Spleen (tissue), 11 donors: ENCODE data around the gene CABLES1. TPM values are rescaled to one million over a fixed set of nuclear protein-coding genes. Genes with fewer than 3 reads are reported as not detected.

Experiments used
- DNase-seq: peaks from one replicate; pipeline ENCODE4 v3.0.0-alpha.2; 2020
- H3K27ac ChIP-seq, 8 donors: fragments of 200-600 bp; sonication (generic) in 7 of 8; 1 replicate in 4 of 8; 2 replicates in 4 of 8; pipeline versions ENCODE4 v1.5.0 to v1.8.0; 2016 to 2021; ENCODE audit warnings: inconsistent platforms in 4 of 8, mild to moderate bottlenecking in 4 of 8, moderate library complexity in 1 of 8
- H3K27me3 ChIP-seq, 7 donors: fragments of 200-600 bp; sonication (generic) in 6 of 7; replicated peaks in 1 of 7; 1 replicate in 4 of 7; 2 replicates in 3 of 7; pipeline versions ENCODE4 v1.5.0 to v1.8.0; 2016 to 2021; ENCODE audit warnings: inconsistent platforms in 3 of 7, mild to moderate bottlenecking in 1 of 7
- H3K36me3 ChIP-seq, 6 donors: fragments of 200-600 bp; sonication (generic) in 5 of 6; 1 replicate in 4 of 6; 2 replicates in 2 of 6; pipeline versions ENCODE4 v1.5.0 to v1.8.0; 2016 to 2021; ENCODE audit warnings: inconsistent platforms in 2 of 6
- H3K4me1 ChIP-seq, 6 donors: fragments of 200-600 bp; sonication (generic) in 5 of 6; 1 replicate in 3 of 6; 2 replicates in 3 of 6; pipeline versions ENCODE4 v1.5.0 to v1.8.0; 2016 to 2021; ENCODE audit warnings: inconsistent platforms in 3 of 6
- H3K4me3 ChIP-seq, 8 donors: fragments of 200-600 bp; sonication (generic) in 7 of 8; 1 replicate in 4 of 8; 2 replicates in 4 of 8; pipeline versions ENCODE4 v1.5.0 to v1.8.0; 2016 to 2021; ENCODE audit warnings: inconsistent platforms in 4 of 8, mild to moderate bottlenecking in 4 of 8, moderate library complexity in 2 of 8
- H3K9me3 ChIP-seq, 8 donors: fragments of 200-600 bp; sonication (generic) in 7 of 8; 1 replicate in 4 of 8; 2 replicates in 4 of 8; pipeline versions ENCODE4 v1.5.0 to v1.8.0; 2016 to 2021; ENCODE audit warnings: inconsistent platforms in 4 of 8
- CTCF ChIP-seq, 11 experiments: fragments of 200-600 bp in 7 of 11; fragments of 450-650 bp in 4 of 11; sonication (generic) in 4 of 11; IDR thresholded peaks in 8 of 11; conservative IDR thresholded peaks in 3 of 11; 1 replicate in 7 of 11; 2 replicates in 4 of 11; pipeline versions ENCODE4 v1.4.0 to v1.8.0; 2016 to 2021; ENCODE audit warnings: antibody characterized with exemption in 11 of 11, inconsistent platforms in 4 of 11, mild to moderate bottlenecking in 1 of 11
- POLR2A ChIP-seq, 3 donors: fragments of 450-650 bp; IDR thresholded peaks; one replicate each; pipeline ENCODE4 v1.5.1; 2017; ENCODE audit warnings: antibody characterized with exemption in 3 of 3, mild to moderate bottlenecking in 1 of 3
- POLR2AphosphoS5 ChIP-seq, 3 donors: sonication (generic); formaldehyde crosslinking; IDR thresholded peaks; one replicate each; pipeline ENCODE4 v1.5.1; 2017; ENCODE audit warnings: antibody characterized with exemption in 3 of 3
- WGBS, 5 donors: extraction: QIAGEN DNeasy Blood & Tissue Kit in 3 of 5; methylation state at CpG; one replicate each; pipeline versions ENCODE4 v1.1.5 to v1.1.7; 2013 to 2018; 5-methylcytosine and 5-hydroxymethylcytosine counted together
- intact Hi-C: fragments of 100-400 bp; cut with DNase I; formaldehyde crosslinking; loops from one replicate; pipeline ENCODE4 v1.15.0; 2023; ENCODE audit warnings: low total_unique reads
- polyA plus RNA-seq, 3 donors: library from polyadenylated mRNA; stranded (reverse); fragments of 200-250 nt; gene quantifications; one replicate each; pipeline ENCODE4 v1.2.1, GENCODE V29; 2013
- total RNA-seq, 7 donors: library from RNA; depleted of rRNA in 3 of 7; stranded (reverse); fragments of >200 nt in 3 of 7; fragmentation: NEBNext Ultra II Directional in 4 of 7; extraction: Animal tissue kit (Norgen Biotek cat#: 25700) in 4 of 7; gene quantifications; one replicate each; pipeline versions ENCODE4 v1.1.0 to v1.2.1, GENCODE V29; 2016 to 2021
- donor health status: healthy with polysubstance abuse.
- donor health status: DM: no; HTN: no; CAD: no; lungs with moderate emphysema.
- donor health status: DM: no; HTN: no; CAD: no.
- donor health status: Bipolar disorder and iron deficiency.
- donor health status: healthy.
- donor health status: DM: no; HTN: no; CAD: no.
- donor health status: DM: yes; HTN: yes; CAD: no.

Gene CABLES1
- total and polyA plus RNA-seq, 10 donors, result 1.7 to 18.7 (median 6.0) TPM

- 85 to 97% (median 91%) methylated on average over 5 of the region's 5 CpGs for WGBS, 5 donors
- H3K27me3 ChIP-seq, result no peaks in the 10 kb centered on the region
- H3K36me3 ChIP-seq, result peaks cover 0 to 10% (median 0%) of the 10 kb centered on the region in 6 donors
- TF ChIP-seq POLR2A (IDR thresholded peaks at IDR 0.05) (no peak), POLR2AphosphoS5 (IDR thresholded peaks at IDR 0.05) (no peak), CTCF (IDR thresholded peaks at IDR 0.05 in 8 of 11, conservative IDR thresholded peaks at IDR 0.05 in 3 of 11) (no peak)
- no peaks in the 10 kb centered on the region for H3K9me3 ChIP-seq
- intact Hi-C loops, result no loop called here
- H3K4me3 ChIP-seq, result no peak overlapping the region
- H3K4me1 ChIP-seq, result no peaks in the 10 kb centered on the region
- DNase-seq, result no peak
- no peak overlapping the region for H3K27ac ChIP-seq
Measured at GRCh38 chr18:23198217-23198845, 63.0 kb downstream of the CABLES1 start.

- H3K4me3 ChIP-seq, result no peak overlapping the region
- DNase-seq, result no peak
- intact Hi-C loops, result no loop called here
- peaks cover 0 to 10% (median 0%) of the 10 kb centered on the region in 6 donors for H3K36me3 ChIP-seq
- H3K27me3 ChIP-seq, result no peaks in the 10 kb centered on the region
- H3K4me1 ChIP-seq, result no peaks in the 10 kb centered on the region
- TF ChIP-seq CTCF (IDR thresholded peaks at IDR 0.05 in 8 of 11, conservative IDR thresholded peaks at IDR 0.05 in 3 of 11) (no peak), POLR2AphosphoS5 (IDR thresholded peaks at IDR 0.05) (no peak), POLR2A (IDR thresholded peaks at IDR 0.05) (no peak)
- no peaks in the 10 kb centered on the region for H3K9me3 ChIP-seq
- 84 to 93% (median 89%) methylated on average over 8 of the region's 8 CpGs for WGBS, 5 donors
- no peak overlapping the region for H3K27ac ChIP-seq
Measured at GRCh38 chr18:23200756-23201155, 65.5 kb downstream of the CABLES1 start.

- no peak overlapping the region for H3K27ac ChIP-seq
- H3K4me1 ChIP-seq, result no peaks in the 10 kb centered on the region
- no peak for TF ChIP-seq POLR2A (IDR thresholded peaks at IDR 0.05)
- TF ChIP-seq CTCF (IDR thresholded peaks at IDR 0.05 in 8 of 11, conservative IDR thresholded peaks at IDR 0.05 in 3 of 11), result no peak
- no peak for TF ChIP-seq POLR2AphosphoS5 (IDR thresholded peaks at IDR 0.05)
- no peak overlapping the region for H3K4me3 ChIP-seq
- DNase-seq, result no peak
- H3K36me3 ChIP-seq, result peaks cover 0 to 7% (median 0%) of the 10 kb centered on the region in 6 donors
- WGBS, 5 donors, result 65 to 87% (median 80%) methylated on average over 10 of the region's 10 CpGs
- H3K27me3 ChIP-seq, result no peaks in the 10 kb centered on the region
- intact Hi-C loops, result no loop called here
- no peaks in the 10 kb centered on the region for H3K9me3 ChIP-seq
Measured at GRCh38 chr18:23201741-23202140, 66.5 kb downstream of the CABLES1 start.

- H3K9me3 ChIP-seq, result peaks cover 0 to 7% (median 0%) of the 10 kb centered on the region in 8 donors
- no peaks in the 10 kb centered on the region for H3K4me1 ChIP-seq
- 84 to 91% (median 87%) methylated on average over 15 of the region's 15 CpGs for WGBS, 5 donors
- no peak overlapping the region for H3K27ac ChIP-seq
- no peak for DNase-seq
- intact Hi-C loops, result no loop called here
- TF ChIP-seq POLR2AphosphoS5 (IDR thresholded peaks at IDR 0.05) (no peak), POLR2A (IDR thresholded peaks at IDR 0.05) (no peak), CTCF (IDR thresholded peaks at IDR 0.05 in 8 of 11, conservative IDR thresholded peaks at IDR 0.05 in 3 of 11) (no peak)
- H3K4me3 ChIP-seq, result no peak overlapping the region
- no peaks in the 10 kb centered on the region for H3K27me3 ChIP-seq
- peaks cover 0 to 7% (median 0%) of the 10 kb centered on the region in 6 donors for H3K36me3 ChIP-seq
Measured at GRCh38 chr18:23203891-23204432, 68.7 kb downstream of the CABLES1 start.
